Measurements from ENCODE around the gene KLF7.

GRCh38 chr2:207176247-207176646 is 10.5 kb upstream of the KLF7 start:
- TF ChIP-seq CTCF (IDR thresholded peaks at IDR 0.05), result no peak
- no peak for TF ChIP-seq ZFX (IDR thresholded peaks at IDR 0.05; ENCODE audit: borderline replicate concordance)

Data from 22Rv1 (cell line).